H9 (cell line): ENCODE measurements around the gene SCGB1A1. TPM values are rescaled to one million over a fixed set of nuclear protein-coding genes. Genes with fewer than 3 reads are reported as not detected.

Experiments
- DNase-seq: peaks from one replicate; pipeline ENCODE4 v3.0.0-alpha.2; 2017
- H2AFZ ChIP-seq: one replicate; pipeline ENCODE4 v1.6.1; 2013; ENCODE audit warnings: mild to moderate bottlenecking, low read length, control low read depth, moderate library complexity
- H2AK5ac ChIP-seq: 2 replicates; pipeline ENCODE4 v1.6.1; 2013; ENCODE audit warnings: low read length, control low read depth, mixed read lengths; ENCODE audit not compliant: insufficient read length
- H2BK120ac ChIP-seq: one replicate; pipeline ENCODE4 v1.6.1; 2013; ENCODE audit warnings: low read depth, mild to moderate bottlenecking, low read length, control low read depth, inconsistent platforms; ENCODE audit not compliant: poor library complexity, severe bottlenecking
- H2BK12ac ChIP-seq: 2 replicates; pipeline ENCODE4 v1.6.1; 2013; ENCODE audit warnings: low read length, control low read depth, mixed read lengths, low read depth; ENCODE audit not compliant: insufficient read length
- H2BK15ac ChIP-seq: 2 replicates; pipeline ENCODE4 v1.6.1; 2013; ENCODE audit warnings: low read depth, low read length, control low read depth
- H2BK20ac ChIP-seq: one replicate; pipeline ENCODE4 v1.6.1; 2013; ENCODE audit warnings: low read depth, mild to moderate bottlenecking, low read length, control low read depth, inconsistent platforms; ENCODE audit not compliant: poor library complexity, severe bottlenecking
- H2BK5ac ChIP-seq: 2 replicates; pipeline ENCODE4 v1.6.1; 2013; ENCODE audit warnings: low read length, control low read depth, mixed read lengths; ENCODE audit not compliant: insufficient read length
- H3K14ac ChIP-seq: 2 replicates; pipeline ENCODE4 v1.6.1; 2013; ENCODE audit warnings: low read length, control low read depth; ENCODE audit not compliant: insufficient read depth
- H3K18ac ChIP-seq: 2 replicates; pipeline ENCODE4 v1.6.1; 2013; ENCODE audit warnings: low read depth, mild to moderate bottlenecking, mixed read lengths, low read length, control low read depth; ENCODE audit not compliant: insufficient read length
- H3K23ac ChIP-seq: 2 replicates; pipeline ENCODE4 v1.6.1; 2013; ENCODE audit warnings: low read length, control low read depth, mixed read lengths, low read depth; ENCODE audit not compliant: insufficient read length
- H3K23me2 ChIP-seq: 2 replicates; pipeline ENCODE4 v1.6.1; 2013; ENCODE audit warnings: low read depth, mild to moderate bottlenecking, mixed read lengths, low read length, control low read depth; ENCODE audit not compliant: insufficient read length, poor library complexity, severe bottlenecking
- H3K27ac ChIP-seq: 2 replicates; pipeline ENCODE4 v1.5.1; 2013; ENCODE audit warnings: low read length, control low read depth, mixed read lengths, low read depth; ENCODE audit not compliant: insufficient read length
- H3K27me3 ChIP-seq: 2 replicates; pipeline ENCODE4 v1.6.1; 2013; ENCODE audit warnings: low read length, control low read depth, inconsistent platforms; ENCODE audit not compliant: insufficient read depth
- H3K4ac ChIP-seq: 2 replicates; pipeline ENCODE4 v1.6.1; 2013; ENCODE audit warnings: low read depth, mild to moderate bottlenecking, control low read depth, inconsistent platforms, low read length, moderate library complexity
- H3K4me1 ChIP-seq: 2 replicates; pipeline ENCODE4 v1.6.1; 2013; ENCODE audit warnings: low read length, control low read depth, inconsistent platforms; ENCODE audit not compliant: insufficient read depth
- H3K4me2 ChIP-seq: 2 replicates; pipeline ENCODE4 v1.6.1; 2013; ENCODE audit warnings: low read length, control low read depth, mixed read lengths; ENCODE audit not compliant: insufficient read length, insufficient read depth
- H3K56ac ChIP-seq: 2 replicates; pipeline ENCODE4 v1.6.1; 2013; ENCODE audit warnings: low read depth, mild to moderate bottlenecking, mixed read lengths, low read length, control low read depth; ENCODE audit not compliant: insufficient read length
- H3K79me1 ChIP-seq: 2 replicates; pipeline ENCODE4 v1.6.1; 2013; ENCODE audit warnings: low read depth, mild to moderate bottlenecking, moderate library complexity, low read length, control low read depth, inconsistent platforms; ENCODE audit not compliant: insufficient read depth, poor library complexity, severe bottlenecking
- H3K79me2 ChIP-seq: 2 replicates; pipeline ENCODE4 v1.6.1; 2013; ENCODE audit warnings: low read length, control low read depth, inconsistent platforms; ENCODE audit not compliant: insufficient read depth
- H3K9ac ChIP-seq: 2 replicates; pipeline ENCODE4 v1.6.1; 2013; ENCODE audit warnings: low read length, control low read depth, mixed read lengths; ENCODE audit not compliant: insufficient read length; ENCODE audit errors: extremely low read depth
- H3K9me3 ChIP-seq: one replicate; pipeline ENCODE4 v1.6.1; 2013; ENCODE audit warnings: low read depth, low read length, inconsistent platforms; ENCODE audit not compliant: control insufficient read depth
- H3T11ph ChIP-seq: one replicate; pipeline ENCODE4 v1.6.1; 2013; ENCODE audit warnings: mild to moderate bottlenecking, low read length, control low read depth, inconsistent platforms
- H4K20me1 ChIP-seq: one replicate; pipeline ENCODE4 v1.6.1; 2013; ENCODE audit not compliant: control insufficient read depth, insufficient read length, insufficient read depth
- H4K5ac ChIP-seq: 2 replicates; pipeline ENCODE4 v1.6.1; 2013; ENCODE audit warnings: low read depth, mild to moderate bottlenecking, mixed read lengths, low read length, control low read depth; ENCODE audit not compliant: insufficient read length
- H4K8ac ChIP-seq: replicated peaks from 2 replicates; pipeline ENCODE4 v1.6.1; 2013; ENCODE audit warnings: low read length, control low read depth, mixed read lengths, low read depth; ENCODE audit not compliant: insufficient read length
- H4K91ac ChIP-seq: 2 replicates; pipeline ENCODE4 v1.6.1; 2013; ENCODE audit warnings: low read depth, mild to moderate bottlenecking, moderate library complexity, mixed read lengths, low read length, control low read depth; ENCODE audit not compliant: insufficient read length
- H3K27ac Mint-ChIP-seq, 3 experiments: 2 replicates in 2 of 3; 3 replicates in 1 of 3; pipeline ENCODE4 v1.8.0; 2020 to 2021; ENCODE audit warnings: mixed read lengths in 3 of 3, mild to moderate bottlenecking in 1 of 3, moderate library complexity in 1 of 3
- H3K27me3 Mint-ChIP-seq: 2 replicates; pipeline ENCODE4 v1.8.0; 2021; ENCODE audit warnings: low read depth, mild to moderate bottlenecking, moderate library complexity, mixed read lengths
- H3K36me3 Mint-ChIP-seq, 3 experiments: 2 replicates in 2 of 3; 3 replicates in 1 of 3; pipeline ENCODE4 v1.8.0; 2020 to 2021; ENCODE audit warnings: low read depth in 3 of 3, mixed read lengths in 3 of 3; ENCODE audit not compliant: insufficient read depth in 1 of 3
- H3K4me1 Mint-ChIP-seq, 2 experiments: 2 replicates each; pipeline ENCODE4 v1.8.0; 2020; ENCODE audit warnings: mixed read lengths in 2 of 2
- H3K4me3 Mint-ChIP-seq, 2 experiments: 2 replicates in 1 of 2; 3 replicates in 1 of 2; pipeline ENCODE4 v1.8.0; 2020 to 2021; ENCODE audit warnings: mild to moderate bottlenecking in 2 of 2, mixed read lengths in 2 of 2, moderate library complexity in 1 of 2
- H3K9me3 Mint-ChIP-seq, 2 experiments: 2 replicates in 1 of 2; 3 replicates in 1 of 2; pipeline ENCODE4 v1.8.0; 2020; ENCODE audit warnings: mild to moderate bottlenecking in 2 of 2, mixed read lengths in 2 of 2, moderate library complexity in 1 of 2
- CTCF ChIP-seq: fragments of 200-600 bp; sonication (generic); conservative IDR thresholded peaks from 3 replicates; pipeline ENCODE4 v1.8.0; 2021; ENCODE audit warnings: antibody characterized with exemption, mild to moderate bottlenecking
- WGBS: extraction: QIAGEN DNeasy Blood & Tissue Kit; methylation state at CpG from one replicate; pipeline ENCODE4 v1.1.7; 2013; ENCODE audit warnings: missing lambda C conversion rate, low lambda C conversion rate, mixed read lengths; ENCODE audit not compliant: insufficient read length; ENCODE audit errors: extremely low coverage; 5-methylcytosine and 5-hydroxymethylcytosine counted together
- total RNA-seq: library from RNA; stranded (reverse); gene quantifications from 2 replicates; pipeline ENCODE4 v1.2.1, GENCODE V29; 2021

Gene SCGB1A1
- total RNA-seq, 1 experiment from 2014 or later: not detected

- no peaks in the 10 kb centered on the region for H3K9me3 Mint-ChIP-seq
- Histone ChIP-seq H2AK5ac (no peak overlapping the region), H3K4me1 (no peaks in the 10 kb centered on the region), H2BK120ac (no peak overlapping the region), H3K23me2 (no peaks in the 10 kb centered on the region), H2BK15ac (no peak overlapping the region), H3K18ac (no peak overlapping the region), H3K14ac (no peak overlapping the region), H3K79me1 (no peaks in the 10 kb centered on the region), H3K27me3 (no peaks in the 10 kb centered on the region), H3K23ac (no peak overlapping the region), H4K8ac (no peak overlapping the region), H3K9me3 (no peaks in the 10 kb centered on the region), H3K27ac (no peak overlapping the region), H3K56ac (no peak overlapping the region), H3K9ac (no peak overlapping the region), H2BK20ac (no peak overlapping the region), H2BK12ac (no peak overlapping the region), H3K79me2 (no peaks in the 10 kb centered on the region), H4K5ac (no peak overlapping the region), H4K91ac (no peak overlapping the region), H2BK5ac (no peak overlapping the region), H4K20me1 (no peaks in the 10 kb centered on the region), H2AFZ (no peak overlapping the region), H3K4me2 (no peak overlapping the region), H3T11ph (no peak overlapping the region), H3K4ac (no peak overlapping the region)
- no peak for DNase-seq
- no peaks in the 10 kb centered on the region; a peak in 1 of 7 replicates for H3K36me3 Mint-ChIP-seq
- no peak overlapping the region for H3K4me3 Mint-ChIP-seq
- peaks cover 17 to 23% of the 10 kb centered on the region in 2 experiments for H3K4me1 Mint-ChIP-seq
- H3K27me3 Mint-ChIP-seq: peaks cover 4% of the 10 kb centered on the region
- WGBS: no CpG with 5 or more reads among the region's 6 CpGs
- H3K27ac Mint-ChIP-seq: no peak overlapping the region
- no peak for TF ChIP-seq CTCF
Observed at GRCh38 chr11:62404435-62404834, 14.4 kb upstream of the SCGB1A1 start.
